GM12873 (cell line): ENCODE results near the gene EEF1AKMT1.

Experiments used
- TF ChIP-seq, protein P1 (sequence below): IDR thresholded peaks from 2 replicates; pipeline ENCODE4 v1.5.1; 2012; ENCODE audit warnings: low read depth, mild to moderate bottlenecking, moderate library complexity, low read length, control low read depth; ENCODE audit not compliant: insufficient read depth; ENCODE audit errors: missing control alignments

The EEF1AKMT1 gene

DNA sequence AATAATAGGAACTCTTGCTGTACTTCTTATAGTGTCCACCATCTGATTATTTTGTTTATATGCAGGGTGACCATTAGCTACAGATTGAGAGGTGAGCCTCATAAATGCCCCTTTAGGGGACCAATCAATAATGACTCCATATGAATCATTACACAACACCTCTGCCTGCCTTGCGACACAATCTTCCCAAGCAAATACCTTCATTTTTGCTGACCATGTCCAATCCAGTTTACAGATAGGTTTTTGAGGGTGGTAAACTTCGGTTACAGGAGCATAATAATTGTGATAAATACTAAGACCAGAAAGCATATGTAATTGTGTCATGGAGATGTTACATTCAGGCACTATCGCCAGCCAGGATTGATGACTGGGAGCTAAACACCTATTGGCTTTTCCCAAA, 93.9 kb downstream of the EEF1AKMT1 start:
- TF ChIP-seq, protein P1, sequence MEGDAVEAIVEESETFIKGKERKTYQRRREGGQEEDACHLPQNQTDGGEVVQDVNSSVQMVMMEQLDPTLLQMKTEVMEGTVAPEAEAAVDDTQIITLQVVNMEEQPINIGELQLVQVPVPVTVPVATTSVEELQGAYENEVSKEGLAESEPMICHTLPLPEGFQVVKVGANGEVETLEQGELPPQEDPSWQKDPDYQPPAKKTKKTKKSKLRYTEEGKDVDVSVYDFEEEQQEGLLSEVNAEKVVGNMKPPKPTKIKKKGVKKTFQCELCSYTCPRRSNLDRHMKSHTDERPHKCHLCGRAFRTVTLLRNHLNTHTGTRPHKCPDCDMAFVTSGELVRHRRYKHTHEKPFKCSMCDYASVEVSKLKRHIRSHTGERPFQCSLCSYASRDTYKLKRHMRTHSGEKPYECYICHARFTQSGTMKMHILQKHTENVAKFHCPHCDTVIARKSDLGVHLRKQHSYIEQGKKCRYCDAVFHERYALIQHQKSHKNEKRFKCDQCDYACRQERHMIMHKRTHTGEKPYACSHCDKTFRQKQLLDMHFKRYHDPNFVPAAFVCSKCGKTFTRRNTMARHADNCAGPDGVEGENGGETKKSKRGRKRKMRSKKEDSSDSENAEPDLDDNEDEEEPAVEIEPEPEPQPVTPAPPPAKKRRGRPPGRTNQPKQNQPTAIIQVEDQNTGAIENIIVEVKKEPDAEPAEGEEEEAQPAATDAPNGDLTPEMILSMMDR, result no peak
